A673 (cell line): Measurements from ENCODE around the gene EMID1.

Experiments
- EZH2 ChIP-seq: fragments of 200-600 bp; sonication (generic); IDR thresholded peaks from 2 replicates; pipeline ENCODE4 v1.6.1; 2017; ENCODE audit warnings: borderline replicate concordance, low read depth, mild to moderate bottlenecking, mixed read lengths, antibody characterized with exemption, low read length; ENCODE audit not compliant: poor library complexity, severe bottlenecking
- TF ChIP-seq, protein P1 (sequence below): fragments of 300-800, 200-600 bp; sonication (generic); conservative IDR thresholded peaks from 2 replicates; pipeline ENCODE4 v1.5.1; 2017; ENCODE audit warnings: low read depth, mild to moderate bottlenecking, antibody characterized with exemption, low read length, moderate library complexity, mixed read lengths

DNA sequence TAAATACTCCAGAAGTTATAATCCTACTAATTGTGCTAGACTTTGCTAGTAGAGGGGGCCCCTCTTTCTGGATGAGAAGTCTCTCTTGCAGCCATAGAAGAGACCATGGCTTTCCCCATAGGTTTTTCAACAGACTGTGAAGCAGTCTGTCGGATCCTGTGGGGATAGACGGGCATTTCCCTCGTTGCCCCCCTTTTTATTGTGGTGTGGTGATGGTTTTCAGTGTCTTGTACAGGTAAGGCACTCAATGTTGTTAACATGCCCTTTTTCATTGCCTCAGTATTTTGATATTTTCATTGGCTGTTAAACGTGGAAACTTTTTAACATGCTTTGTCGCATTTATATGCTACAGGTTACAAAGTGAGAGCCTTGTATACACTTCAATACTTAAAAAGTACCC lies 84.4 kb downstream of the EMID1 start:
- TF ChIP-seq, protein P1, sequence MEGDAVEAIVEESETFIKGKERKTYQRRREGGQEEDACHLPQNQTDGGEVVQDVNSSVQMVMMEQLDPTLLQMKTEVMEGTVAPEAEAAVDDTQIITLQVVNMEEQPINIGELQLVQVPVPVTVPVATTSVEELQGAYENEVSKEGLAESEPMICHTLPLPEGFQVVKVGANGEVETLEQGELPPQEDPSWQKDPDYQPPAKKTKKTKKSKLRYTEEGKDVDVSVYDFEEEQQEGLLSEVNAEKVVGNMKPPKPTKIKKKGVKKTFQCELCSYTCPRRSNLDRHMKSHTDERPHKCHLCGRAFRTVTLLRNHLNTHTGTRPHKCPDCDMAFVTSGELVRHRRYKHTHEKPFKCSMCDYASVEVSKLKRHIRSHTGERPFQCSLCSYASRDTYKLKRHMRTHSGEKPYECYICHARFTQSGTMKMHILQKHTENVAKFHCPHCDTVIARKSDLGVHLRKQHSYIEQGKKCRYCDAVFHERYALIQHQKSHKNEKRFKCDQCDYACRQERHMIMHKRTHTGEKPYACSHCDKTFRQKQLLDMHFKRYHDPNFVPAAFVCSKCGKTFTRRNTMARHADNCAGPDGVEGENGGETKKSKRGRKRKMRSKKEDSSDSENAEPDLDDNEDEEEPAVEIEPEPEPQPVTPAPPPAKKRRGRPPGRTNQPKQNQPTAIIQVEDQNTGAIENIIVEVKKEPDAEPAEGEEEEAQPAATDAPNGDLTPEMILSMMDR, result no peak
- TF ChIP-seq EZH2, result no peak
